VCaP (cell line): ENCODE data around the gene PCDHA1.
A peak's percentile ranks its signal among the peaks of the same experiment; 100 is the strongest.

Source experiments
- H3K27ac ChIP-seq: fragments of 450-650 bp; 2 replicates; pipeline ENCODE4 v1.5.1; 2017
- TF ChIP-seq, protein P1 (sequence below): fragments of 450-650 bp; conservative IDR thresholded peaks from 2 replicates; pipeline ENCODE4 v1.5.1; 2017; ENCODE audit warnings: mild to moderate bottlenecking, moderate library complexity

The PCDHA1 gene

GRCh38 chr5:141002605-141002965, 216.6 kb downstream of the PCDHA1 start:
- TF ChIP-seq, protein P1, sequence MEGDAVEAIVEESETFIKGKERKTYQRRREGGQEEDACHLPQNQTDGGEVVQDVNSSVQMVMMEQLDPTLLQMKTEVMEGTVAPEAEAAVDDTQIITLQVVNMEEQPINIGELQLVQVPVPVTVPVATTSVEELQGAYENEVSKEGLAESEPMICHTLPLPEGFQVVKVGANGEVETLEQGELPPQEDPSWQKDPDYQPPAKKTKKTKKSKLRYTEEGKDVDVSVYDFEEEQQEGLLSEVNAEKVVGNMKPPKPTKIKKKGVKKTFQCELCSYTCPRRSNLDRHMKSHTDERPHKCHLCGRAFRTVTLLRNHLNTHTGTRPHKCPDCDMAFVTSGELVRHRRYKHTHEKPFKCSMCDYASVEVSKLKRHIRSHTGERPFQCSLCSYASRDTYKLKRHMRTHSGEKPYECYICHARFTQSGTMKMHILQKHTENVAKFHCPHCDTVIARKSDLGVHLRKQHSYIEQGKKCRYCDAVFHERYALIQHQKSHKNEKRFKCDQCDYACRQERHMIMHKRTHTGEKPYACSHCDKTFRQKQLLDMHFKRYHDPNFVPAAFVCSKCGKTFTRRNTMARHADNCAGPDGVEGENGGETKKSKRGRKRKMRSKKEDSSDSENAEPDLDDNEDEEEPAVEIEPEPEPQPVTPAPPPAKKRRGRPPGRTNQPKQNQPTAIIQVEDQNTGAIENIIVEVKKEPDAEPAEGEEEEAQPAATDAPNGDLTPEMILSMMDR: no peak
- H3K27ac ChIP-seq: peak overlapping the region; percentile 85

DNA sequence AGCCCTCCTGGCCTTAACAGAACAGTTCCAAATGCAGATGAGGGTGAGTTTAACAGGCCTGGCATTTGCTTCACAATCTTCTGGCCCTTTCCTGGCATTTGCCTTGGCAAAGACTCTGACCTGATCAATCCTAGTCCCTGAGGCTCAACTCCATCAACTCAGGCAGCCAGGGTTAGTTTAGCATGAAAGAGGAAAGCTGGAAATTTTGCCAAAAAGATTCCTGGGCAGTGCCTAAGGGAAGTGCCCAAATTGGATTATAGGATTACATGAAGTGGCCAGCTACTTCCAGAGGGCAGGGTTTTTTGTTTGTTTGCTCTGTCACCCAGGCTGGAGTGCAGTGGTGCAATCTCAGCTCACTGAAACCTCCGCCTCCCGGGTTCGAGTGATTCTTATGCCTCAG, 217.1 kb downstream of the PCDHA1 start:
- TF ChIP-seq, protein P1: no peak
- H3K27ac ChIP-seq: peak overlapping the region; percentile 85

GRCh38 chr5:141003791-141004611, 218.1 kb downstream of the PCDHA1 start:
- H3K27ac ChIP-seq: 0 out of 2 replicates have a peak overlapping the region, but pooled peaks have one; percentile 10
- TF ChIP-seq, protein P1: no peak

GRCh38 chr5:141007791-141008190, 221.9 kb downstream of the PCDHA1 start:
- TF ChIP-seq, protein P1: no peak
- no peak overlapping the region for H3K27ac ChIP-seq

DNA sequence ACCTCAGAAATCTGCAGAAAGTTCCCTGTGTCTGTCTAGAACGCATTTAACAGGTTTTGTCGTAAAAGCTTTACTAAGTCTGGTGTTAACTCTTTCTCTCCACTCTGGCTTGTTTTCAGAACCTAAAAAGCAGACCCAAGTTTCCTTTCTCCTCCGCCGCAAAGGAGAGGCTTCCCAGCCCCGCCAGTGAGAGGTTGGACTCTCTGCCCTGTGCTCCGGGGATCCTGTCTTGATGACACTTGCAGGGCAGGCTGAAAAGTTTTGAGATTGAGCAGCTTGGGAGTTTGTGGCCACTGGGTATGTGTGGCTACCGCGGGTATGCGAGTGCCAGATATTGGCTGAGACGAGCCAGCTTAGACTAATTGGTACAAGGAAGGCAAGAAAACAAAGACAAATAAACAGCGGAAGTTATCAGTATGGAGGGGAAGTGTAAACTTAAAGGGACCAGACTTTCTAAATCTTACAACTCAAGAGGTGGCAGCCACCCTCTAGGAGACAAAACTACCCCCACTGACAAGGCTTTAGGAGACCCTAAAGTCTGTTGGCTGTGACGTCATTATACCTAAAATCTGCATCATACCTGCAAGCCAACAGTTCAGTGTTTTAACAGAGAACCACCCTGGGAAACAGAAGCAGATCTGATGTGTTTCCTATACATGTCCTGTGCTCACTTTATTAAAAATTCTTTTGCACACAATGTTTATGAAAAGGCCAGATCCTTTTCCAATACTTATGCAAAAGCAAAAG, 224.3 kb downstream of the PCDHA1 start:
- H3K27ac ChIP-seq: peak overlapping the region; percentile 7; the same call in 1 of the 2 replicates
- TF ChIP-seq, protein P1: no peak

DNA sequence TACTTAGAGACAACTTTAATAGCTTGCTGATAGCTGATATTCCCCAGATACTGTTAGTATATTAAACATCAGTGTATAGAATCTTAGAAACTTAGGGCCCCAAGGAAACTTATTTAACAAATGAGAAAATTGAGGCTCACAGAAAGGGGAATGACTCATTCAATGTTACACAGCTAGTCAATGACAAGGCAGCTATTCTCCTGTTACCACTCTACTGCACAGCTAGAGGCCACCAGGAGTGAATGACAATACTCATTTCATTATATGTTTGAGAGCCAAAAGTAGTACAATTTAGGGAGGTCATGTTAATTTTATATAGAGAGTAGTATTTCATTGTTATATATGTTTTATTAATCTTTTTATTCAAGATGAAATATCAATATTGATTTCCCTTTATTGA, 232.0 kb downstream of the PCDHA1 start:
- TF ChIP-seq, protein P1: no peak
- H3K27ac ChIP-seq: no peak overlapping the region

GRCh38 chr5:141022384-141022783, 236.4 kb downstream of the PCDHA1 start:
- TF ChIP-seq, protein P1: no peak
- no peak overlapping the region for H3K27ac ChIP-seq
